ENCODE results near the gene ZNF597.
A peak's percentile ranks its signal among the peaks of the same experiment; 100 is the strongest.

Gene ZNF597

DNA sequence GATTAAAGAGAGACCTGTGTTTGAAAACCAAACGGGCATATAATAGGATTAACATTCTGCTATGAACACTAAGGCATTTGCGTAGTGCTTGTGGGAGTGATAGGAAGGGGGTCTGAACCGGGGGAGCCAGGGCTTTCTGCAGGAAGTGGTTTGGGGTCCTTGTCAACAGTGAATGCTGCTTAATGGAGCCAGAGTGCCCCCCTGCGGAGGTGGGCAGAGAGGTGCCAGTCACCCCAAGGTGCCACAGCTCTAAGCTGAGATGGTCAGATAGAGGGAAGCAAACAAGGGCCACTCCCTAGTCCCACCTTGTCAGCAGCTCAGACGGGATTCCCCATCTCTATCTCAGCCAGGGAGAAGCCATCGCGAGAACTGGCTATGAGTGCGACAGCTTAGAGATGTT is 17.8 kb upstream of the ZNF597 start:
- H2AFZ ChIP-seq (ENCODE audit: insufficient read depth, low read length, poor library complexity), result no peak overlapping the region
- DNase-seq, result no peak
- no peak overlapping the region for H3K18ac ChIP-seq (ENCODE audit: low read length)
- H2AK5ac ChIP-seq (ENCODE audit: low read length), result no peak overlapping the region
- H3K9ac ChIP-seq (ENCODE audit: low read length), result no peak overlapping the region
- no peak overlapping the region for H3K4me3 ChIP-seq (ENCODE audit: low read depth, low read length)
- no peak overlapping the region for H2BK120ac ChIP-seq (ENCODE audit: insufficient read depth, low read length, poor library complexity)
- H2BK12ac ChIP-seq (ENCODE audit: low read length), result no peak overlapping the region
- H4K8ac ChIP-seq (ENCODE audit: low read depth, low read length), result no peak overlapping the region
- peaks cover 43% of the 10 kb centered on the region for H3K79me2 ChIP-seq (ENCODE audit: control insufficient read depth, insufficient read depth, low read length, poor library complexity)
- no CpG with 5 or more reads among the region's 8 CpGs for WGBS (ENCODE audit: extremely low coverage, insufficient coverage, insufficient read length)
- H3K14ac ChIP-seq (ENCODE audit: low read length), result no peak overlapping the region
- peaks cover 13% of the 10 kb centered on the region for H3K79me1 ChIP-seq (ENCODE audit: low read length)
- peak overlapping the region; percentile 98 for H3K4ac ChIP-seq (ENCODE audit: low read depth, low read length)
- no peak overlapping the region for H2BK5ac ChIP-seq (ENCODE audit: low read depth, low read length, poor library complexity)
- no peak overlapping the region for H3K4me2 ChIP-seq (ENCODE audit: low read length)
- H3K9me3 ChIP-seq (ENCODE audit: insufficient read depth, low read depth, low read length), result no peaks in the 10 kb centered on the region
- H3K36me3 ChIP-seq (ENCODE audit: control insufficient read depth in 1 of 2, insufficient read depth in 2 of 2, low read length in 2 of 2), result peaks cover 4 to 9% of the 10 kb centered on the region in 2 experiments
- no peak overlapping the region for H3K23ac ChIP-seq (ENCODE audit: low read length)
- H4K12ac ChIP-seq (ENCODE audit: low read depth, low read length), result no peak overlapping the region
- H3K27me3 ChIP-seq (ENCODE audit: insufficient read depth, low read length), result no peaks in the 10 kb centered on the region
- no peak overlapping the region for H3K27ac ChIP-seq (ENCODE audit: low read depth, low read length)
- no peak overlapping the region for H4K91ac ChIP-seq (ENCODE audit: low read depth, low read length)
- H3K4me1 ChIP-seq (ENCODE audit: control insufficient read depth in 1 of 2, insufficient read depth in 2 of 2, low read length in 2 of 2), result peaks cover 12 to 20% of the 10 kb centered on the region in 2 experiments

DNA sequence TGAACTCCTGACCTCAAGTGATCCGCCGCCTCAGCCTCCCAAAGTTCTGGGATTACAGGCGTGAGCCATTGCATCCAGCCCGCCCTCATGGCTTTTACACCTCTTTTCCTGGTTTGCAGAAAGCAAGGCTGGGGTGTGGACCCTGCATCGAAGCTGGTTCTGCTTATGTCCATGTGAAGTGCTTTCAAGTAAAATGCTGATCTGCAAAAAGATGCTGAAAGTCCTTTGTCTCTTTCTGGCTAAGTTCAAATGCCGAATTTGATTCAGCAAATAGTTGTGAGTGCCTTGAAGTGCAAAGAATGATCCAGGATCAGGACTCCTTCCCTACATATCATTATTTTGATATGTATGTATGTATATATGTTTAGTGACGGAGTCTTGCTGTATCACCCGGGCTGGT is 17.3 kb upstream of the ZNF597 start:
- H2AK5ac ChIP-seq (ENCODE audit: low read length), result no peak overlapping the region
- H3K9me3 ChIP-seq (ENCODE audit: insufficient read depth, low read depth, low read length), result no peaks in the 10 kb centered on the region
- H2BK5ac ChIP-seq (ENCODE audit: low read depth, low read length, poor library complexity), result no peak overlapping the region
- H4K91ac ChIP-seq (ENCODE audit: low read depth, low read length), result no peak overlapping the region
- H3K79me1 ChIP-seq (ENCODE audit: low read length), result peaks cover 13% of the 10 kb centered on the region
- H3K4me3 ChIP-seq (ENCODE audit: low read depth, low read length), result no peak overlapping the region
- H3K9ac ChIP-seq (ENCODE audit: low read length), result no peak overlapping the region
- H3K23ac ChIP-seq (ENCODE audit: low read length), result no peak overlapping the region
- H2BK12ac ChIP-seq (ENCODE audit: low read length), result no peak overlapping the region
- peak in 1 of 2 donors; percentile 44 for DNase-seq
- no peaks in the 10 kb centered on the region for H3K27me3 ChIP-seq (ENCODE audit: insufficient read depth, low read length)
- H3K18ac ChIP-seq (ENCODE audit: low read length), result no peak overlapping the region
- H2AFZ ChIP-seq (ENCODE audit: insufficient read depth, low read length, poor library complexity), result no peak overlapping the region
- no peak overlapping the region for H4K12ac ChIP-seq (ENCODE audit: low read depth, low read length)
- H3K4ac ChIP-seq (ENCODE audit: low read depth, low read length), result peak overlapping the region; percentile 98
- no peak overlapping the region for H2BK120ac ChIP-seq (ENCODE audit: insufficient read depth, low read length, poor library complexity)
- H3K14ac ChIP-seq (ENCODE audit: low read length), result no peak overlapping the region
- peaks cover 12 to 20% of the 10 kb centered on the region in 2 experiments for H3K4me1 ChIP-seq (ENCODE audit: control insufficient read depth in 1 of 2, insufficient read depth in 2 of 2, low read length in 2 of 2)
- peaks cover 43% of the 10 kb centered on the region for H3K79me2 ChIP-seq (ENCODE audit: control insufficient read depth, insufficient read depth, low read length, poor library complexity)
- H3K36me3 ChIP-seq (ENCODE audit: control insufficient read depth in 1 of 2, insufficient read depth in 2 of 2, low read length in 2 of 2), result peaks cover 0 to 3% of the 10 kb centered on the region in 2 experiments
- no peak overlapping the region for H4K8ac ChIP-seq (ENCODE audit: low read depth, low read length)
- no peak overlapping the region for H3K27ac ChIP-seq (ENCODE audit: low read depth, low read length)
- H3K4me2 ChIP-seq (ENCODE audit: low read length), result no peak overlapping the region
- WGBS (ENCODE audit: extremely low coverage, insufficient coverage, insufficient read length), result no CpG with 5 or more reads among the region's 8 CpGs

DNA sequence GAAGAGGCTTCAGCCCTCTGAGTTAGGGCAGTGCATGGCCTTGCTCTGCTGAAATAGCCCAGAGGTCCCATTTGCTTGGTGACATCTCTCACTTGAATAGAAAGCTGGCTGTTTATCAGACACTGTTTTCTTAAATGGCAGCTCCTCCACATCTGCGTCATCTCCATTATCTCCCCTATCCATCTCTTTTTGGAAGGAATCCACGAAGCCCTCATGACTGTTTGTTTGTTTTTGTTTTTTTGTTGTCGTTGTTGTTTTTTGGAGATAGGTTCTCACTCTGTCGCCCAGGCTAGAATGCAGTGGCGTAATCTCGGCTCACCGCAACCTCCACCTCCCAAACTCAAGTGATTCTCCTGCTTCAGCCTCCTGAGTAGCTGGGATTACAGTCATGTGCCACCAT is 16.8 kb upstream of the ZNF597 start:
- Histone ChIP-seq H2BK12ac (ENCODE audit: low read length) (no peak overlapping the region), H2BK120ac (ENCODE audit: insufficient read depth, low read length, poor library complexity) (no peak overlapping the region), H3K23ac (ENCODE audit: low read length) (no peak overlapping the region), H4K8ac (ENCODE audit: low read depth, low read length) (no peak overlapping the region), H3K79me2 (ENCODE audit: control insufficient read depth, insufficient read depth, low read length, poor library complexity) (peaks cover 39% of the 10 kb centered on the region), H4K91ac (ENCODE audit: low read depth, low read length) (no peak overlapping the region), H3K9me3 (ENCODE audit: insufficient read depth, low read depth, low read length) (no peaks in the 10 kb centered on the region), H2AK5ac (ENCODE audit: low read length) (no peak overlapping the region), H3K4ac (ENCODE audit: low read depth, low read length) (no peak overlapping the region), H3K18ac (ENCODE audit: low read length) (no peak overlapping the region), H3K79me1 (ENCODE audit: low read length) (peaks cover 13% of the 10 kb centered on the region), H3K36me3 (ENCODE audit: control insufficient read depth in 1 of 2, insufficient read depth in 2 of 2, low read length in 2 of 2) (no peaks in the 10 kb centered on the region), H2BK5ac (ENCODE audit: low read depth, low read length, poor library complexity) (no peak overlapping the region), H3K9ac (ENCODE audit: low read length) (peak overlapping the region; percentile 3), H3K27me3 (ENCODE audit: insufficient read depth, low read length) (no peaks in the 10 kb centered on the region), H2AFZ (ENCODE audit: insufficient read depth, low read length, poor library complexity) (no peak overlapping the region), H3K27ac (ENCODE audit: low read depth, low read length) (no peak overlapping the region), H4K12ac (ENCODE audit: low read depth, low read length) (no peak overlapping the region), H3K4me2 (ENCODE audit: low read length) (no peak overlapping the region), H3K4me3 (ENCODE audit: low read depth, low read length) (no peak overlapping the region), H3K4me1 (ENCODE audit: control insufficient read depth in 1 of 2, insufficient read depth in 2 of 2, low read length in 2 of 2) (peaks cover 12 to 18% of the 10 kb centered on the region in 2 experiments), H3K14ac (ENCODE audit: low read length) (no peak overlapping the region)
- DNase-seq, result peak; percentile 73 to 92
- no CpG with 5 or more reads among the region's 7 CpGs for WGBS (ENCODE audit: extremely low coverage, insufficient coverage, insufficient read length)

DNA sequence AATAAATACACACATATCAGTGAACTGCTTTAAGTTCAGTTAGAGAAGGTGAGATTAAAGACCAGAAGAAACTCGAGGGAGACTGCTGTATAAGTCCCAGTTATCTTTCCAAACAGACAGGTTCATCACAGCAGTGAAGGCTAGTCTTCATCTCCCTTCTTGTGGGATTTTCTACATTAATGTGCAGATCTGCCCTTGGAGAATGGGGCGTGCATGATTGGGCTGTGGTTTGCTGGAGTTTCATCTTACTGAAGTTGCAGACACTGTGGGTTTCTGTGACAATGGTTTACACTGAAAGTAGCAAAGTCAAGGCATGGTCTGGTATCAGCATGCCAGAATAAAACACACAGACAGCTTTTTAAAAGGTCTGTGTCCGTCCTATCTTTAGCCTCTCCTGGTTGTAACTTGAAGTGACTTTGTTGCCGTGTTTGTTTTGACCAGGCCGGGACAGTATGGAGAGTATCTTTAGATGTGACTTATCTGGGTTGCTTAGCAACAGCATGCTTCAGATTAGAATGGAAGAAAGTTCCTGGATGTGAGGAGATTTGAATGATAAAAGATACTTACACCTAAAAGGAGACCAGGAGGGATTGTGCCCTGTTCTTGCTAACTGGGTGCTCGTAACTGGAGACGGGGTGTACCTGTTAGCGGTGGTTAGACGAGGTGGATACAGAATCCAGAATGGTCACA is 16.2 kb upstream of the ZNF597 start:
- peak; percentile 28 to 81 for DNase-seq
- WGBS (ENCODE audit: extremely low coverage, insufficient coverage, insufficient read length), result no CpG with 5 or more reads among the region's 9 CpGs

More for the DNA sequence above, 16.2 kb upstream of the ZNF597 start:
- H4K8ac ChIP-seq (ENCODE audit: low read depth, low read length), result no peak overlapping the region
- H3K18ac ChIP-seq (ENCODE audit: low read length), result no peak overlapping the region
- H3K9me3 ChIP-seq (ENCODE audit: insufficient read depth, low read depth, low read length), result no peaks in the 10 kb centered on the region
- peaks cover 12 to 16% of the 10 kb centered on the region in 2 experiments for H3K4me1 ChIP-seq (ENCODE audit: control insufficient read depth in 1 of 2, insufficient read depth in 2 of 2, low read length in 2 of 2)
- H2BK5ac ChIP-seq (ENCODE audit: low read depth, low read length, poor library complexity), result no peak overlapping the region
- H3K23ac ChIP-seq (ENCODE audit: low read length), result no peak overlapping the region
- H2AK5ac ChIP-seq (ENCODE audit: low read length), result no peak overlapping the region
- H2AFZ ChIP-seq (ENCODE audit: insufficient read depth, low read length, poor library complexity), result no peak overlapping the region
- H4K12ac ChIP-seq (ENCODE audit: low read depth, low read length), result no peak overlapping the region
- no peak overlapping the region for H3K27ac ChIP-seq (ENCODE audit: low read depth, low read length)
- peak overlapping the region; percentile 84 for H3K4me2 ChIP-seq (ENCODE audit: low read length)
- peaks cover 37% of the 10 kb centered on the region for H3K79me2 ChIP-seq (ENCODE audit: control insufficient read depth, insufficient read depth, low read length, poor library complexity)
- no peak overlapping the region for H2BK120ac ChIP-seq (ENCODE audit: insufficient read depth, low read length, poor library complexity)
- H3K4ac ChIP-seq (ENCODE audit: low read depth, low read length), result peak overlapping the region; percentile 99
- peaks cover 13% of the 10 kb centered on the region for H3K79me1 ChIP-seq (ENCODE audit: low read length)
- H3K14ac ChIP-seq (ENCODE audit: low read length), result peak overlapping the region; percentile 47
- no peaks in the 10 kb centered on the region for H3K36me3 ChIP-seq (ENCODE audit: control insufficient read depth in 1 of 2, insufficient read depth in 2 of 2, low read length in 2 of 2)
- H4K91ac ChIP-seq (ENCODE audit: low read depth, low read length), result no peak overlapping the region
- no peak overlapping the region for H2BK12ac ChIP-seq (ENCODE audit: low read length)
- peak overlapping the region; percentile 3 for H3K9ac ChIP-seq (ENCODE audit: low read length)
- no peak overlapping the region for H3K4me3 ChIP-seq (ENCODE audit: low read depth, low read length)
- no peaks in the 10 kb centered on the region for H3K27me3 ChIP-seq (ENCODE audit: insufficient read depth, low read length)
